ENCODE data around the gene CPSF4. TPM values are rescaled to one million over a fixed set of nuclear protein-coding genes. Genes with fewer than 3 reads are reported as not detected.

Gene CPSF4
- total and polyA plus RNA-seq, 2 donors (not counting 1 experiment from before 2014, with no cell fraction given) = 17.3 to 44.9 TPM

DNA sequence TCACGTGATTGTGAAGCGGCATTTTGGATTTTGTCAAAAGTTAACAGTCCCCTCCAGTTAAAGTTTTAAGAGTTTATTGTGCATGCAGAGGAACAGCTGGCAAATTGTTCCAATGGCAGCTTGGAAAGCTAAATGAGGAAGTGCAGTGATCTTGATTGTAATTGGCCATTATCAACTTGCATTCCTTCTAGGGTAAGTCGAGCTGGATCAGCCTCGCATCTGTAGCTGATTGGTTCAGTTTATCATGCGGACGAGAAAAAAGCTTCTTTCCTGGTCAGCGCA lies 34.5 kb downstream of the CPSF4 start:
- H3K79me2 ChIP-seq (ENCODE audit: control insufficient read depth, insufficient read depth, low read length) = peaks cover 38% of the 10 kb centered on the region
- peak; percentile 82 to 89 for DNase-seq (ENCODE audit: low read depth in 2 of 2)
- no peak for TF ChIP-seq EZH2 (IDR thresholded peaks at IDR 0.05; ENCODE audit: low read length, missing control alignments)
- TF ChIP-seq, protein P1, sequence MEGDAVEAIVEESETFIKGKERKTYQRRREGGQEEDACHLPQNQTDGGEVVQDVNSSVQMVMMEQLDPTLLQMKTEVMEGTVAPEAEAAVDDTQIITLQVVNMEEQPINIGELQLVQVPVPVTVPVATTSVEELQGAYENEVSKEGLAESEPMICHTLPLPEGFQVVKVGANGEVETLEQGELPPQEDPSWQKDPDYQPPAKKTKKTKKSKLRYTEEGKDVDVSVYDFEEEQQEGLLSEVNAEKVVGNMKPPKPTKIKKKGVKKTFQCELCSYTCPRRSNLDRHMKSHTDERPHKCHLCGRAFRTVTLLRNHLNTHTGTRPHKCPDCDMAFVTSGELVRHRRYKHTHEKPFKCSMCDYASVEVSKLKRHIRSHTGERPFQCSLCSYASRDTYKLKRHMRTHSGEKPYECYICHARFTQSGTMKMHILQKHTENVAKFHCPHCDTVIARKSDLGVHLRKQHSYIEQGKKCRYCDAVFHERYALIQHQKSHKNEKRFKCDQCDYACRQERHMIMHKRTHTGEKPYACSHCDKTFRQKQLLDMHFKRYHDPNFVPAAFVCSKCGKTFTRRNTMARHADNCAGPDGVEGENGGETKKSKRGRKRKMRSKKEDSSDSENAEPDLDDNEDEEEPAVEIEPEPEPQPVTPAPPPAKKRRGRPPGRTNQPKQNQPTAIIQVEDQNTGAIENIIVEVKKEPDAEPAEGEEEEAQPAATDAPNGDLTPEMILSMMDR (conservative IDR thresholded peaks at IDR 0.05 in 1 of 2, IDR thresholded peaks at IDR 0.05 in 1 of 2; ENCODE audit: low read depth in 1 of 2, low read length in 2 of 2) = no peak

DNA sequence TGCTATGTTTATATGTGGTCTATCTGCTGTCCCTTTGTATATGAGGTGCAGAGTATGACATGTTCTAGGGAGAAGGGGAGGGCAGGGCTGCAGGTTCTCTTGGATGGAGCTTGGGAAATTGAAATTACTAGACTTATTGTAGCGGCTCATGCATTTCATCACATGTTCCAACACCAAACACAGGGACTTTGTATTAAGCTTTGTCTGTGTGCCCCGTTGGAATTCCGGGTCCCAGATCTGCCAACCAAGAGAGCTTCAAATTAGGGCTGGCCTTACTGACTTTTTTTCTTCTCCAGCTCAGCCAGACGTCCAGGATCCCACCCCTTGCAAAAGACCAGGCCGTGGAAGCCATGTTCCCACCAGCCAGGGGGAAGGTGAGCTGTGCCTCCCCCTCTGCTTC lies 37.4 kb downstream of the CPSF4 start:
- Histone ChIP-seq H2AFZ (ENCODE audit: low read length) (no peak overlapping the region), H3K79me2 (ENCODE audit: control insufficient read depth, insufficient read depth, low read length) (peaks cover 43% of the 10 kb centered on the region), H4K20me1 (ENCODE audit: control insufficient read depth, extremely low read depth, insufficient read depth, low read length) (no peaks in the 10 kb centered on the region), H3K4me2 (ENCODE audit: extremely low read depth, insufficient read depth, low read length) (no peak overlapping the region), H3K36me3 (ENCODE audit: control insufficient read depth, insufficient read depth, low read length) (peaks cover 6% of the 10 kb centered on the region), H3K9me3 (ENCODE audit: control insufficient read depth, insufficient read depth, low read depth, low read length) (no peaks in the 10 kb centered on the region), H3K27ac (ENCODE audit: insufficient read depth, low read length) (no peak overlapping the region), H3K4me1 (ENCODE audit: control insufficient read depth, extremely low read depth, insufficient read depth, low read length) (peaks cover 2% of the 10 kb centered on the region), H3K9ac (ENCODE audit: insufficient read depth, low read length) (no peak overlapping the region), H3K27me3 (ENCODE audit: control insufficient read depth, insufficient read depth, low read length) (no peaks in the 10 kb centered on the region), H3K4me3 (replicated peaks in 1 of 4; ENCODE audit: control extremely low read depth in 1 of 4, insufficient read depth in 1 of 4, low read depth in 3 of 4, low read length in 4 of 4) (no peak overlapping the region)
- DNase-seq (ENCODE audit: low read depth in 2 of 2) = no peak
- TF ChIP-seq, protein P1 (conservative IDR thresholded peaks at IDR 0.05 in 1 of 2, IDR thresholded peaks at IDR 0.05 in 1 of 2; ENCODE audit: low read depth in 1 of 2, low read length in 2 of 2) = no peak
- no peak for TF ChIP-seq EZH2 (IDR thresholded peaks at IDR 0.05; ENCODE audit: low read length, missing control alignments)

More for the DNA sequence above, 34.5 kb downstream of the CPSF4 start:
- Histone ChIP-seq H3K27ac (ENCODE audit: insufficient read depth, low read length) (peak overlapping the region; percentile 77), H3K9me3 (ENCODE audit: control insufficient read depth, insufficient read depth, low read depth, low read length) (no peaks in the 10 kb centered on the region), H2AFZ (ENCODE audit: low read length) (peak overlapping the region; percentile 80), H3K4me1 (ENCODE audit: control insufficient read depth, extremely low read depth, insufficient read depth, low read length) (peaks cover 2% of the 10 kb centered on the region), H3K4me3 (replicated peaks in 1 of 4; ENCODE audit: control extremely low read depth in 1 of 4, insufficient read depth in 1 of 4, low read depth in 3 of 4, low read length in 4 of 4) (peak overlapping the region; percentile 73 to 98 (median 76)), H4K20me1 (ENCODE audit: control insufficient read depth, extremely low read depth, insufficient read depth, low read length) (no peaks in the 10 kb centered on the region), H3K9ac (ENCODE audit: insufficient read depth, low read length) (peak overlapping the region; percentile 76), H3K36me3 (ENCODE audit: control insufficient read depth, insufficient read depth, low read length) (peaks cover 2% of the 10 kb centered on the region), H3K27me3 (ENCODE audit: control insufficient read depth, insufficient read depth, low read length) (no peaks in the 10 kb centered on the region), H3K4me2 (ENCODE audit: extremely low read depth, insufficient read depth, low read length) (peak overlapping the region; percentile 92)

DNA sequence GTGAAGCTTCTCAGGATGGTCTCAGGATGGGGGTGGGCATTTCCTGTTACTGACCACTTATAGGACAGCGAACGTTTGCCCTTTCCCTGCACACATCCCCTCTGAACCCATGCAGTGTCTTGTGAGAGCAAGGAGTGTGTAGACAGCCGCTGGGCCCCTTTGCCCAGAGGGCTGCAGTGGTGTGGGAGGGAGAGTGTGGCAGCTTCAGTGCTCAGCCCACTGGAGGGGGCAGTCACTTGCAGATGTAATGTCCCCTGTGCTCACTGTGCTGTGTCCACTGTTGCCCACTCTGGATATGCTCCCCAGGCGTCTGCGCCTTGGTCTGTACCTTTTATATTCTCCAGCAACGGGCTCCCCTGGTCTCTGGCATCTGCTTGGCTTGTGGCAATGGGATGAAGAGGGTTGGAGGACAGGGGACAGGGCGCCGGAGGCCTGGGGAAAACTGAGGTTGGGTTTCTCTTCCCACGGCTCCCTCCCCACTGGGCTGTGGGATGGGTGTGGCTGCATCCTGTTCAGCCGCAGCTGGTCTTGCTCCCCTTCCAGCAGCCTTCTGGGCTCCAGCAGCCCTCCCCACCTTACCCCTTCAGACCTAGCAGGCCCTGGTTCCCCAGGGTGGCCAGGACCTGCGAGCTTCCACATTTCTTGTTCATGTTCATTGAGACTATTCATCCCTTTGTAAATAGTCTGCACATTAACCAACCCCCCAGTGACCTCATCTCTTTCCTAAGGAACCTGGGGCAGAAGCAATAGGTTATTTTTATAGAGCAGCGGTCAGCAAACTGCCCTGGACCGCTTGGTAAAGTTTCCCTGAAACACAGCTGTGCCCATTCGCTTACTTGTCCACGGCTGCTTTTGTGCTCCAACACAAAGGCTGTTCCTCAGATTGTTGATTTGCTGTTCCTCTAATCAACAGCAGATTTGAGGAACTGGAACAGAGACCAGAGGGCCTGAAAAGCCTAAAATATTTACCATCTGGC lies 40.0 kb downstream of the CPSF4 start:
- Histone ChIP-seq H2AFZ (ENCODE audit: low read length) (no peak overlapping the region), H3K4me1 (ENCODE audit: control insufficient read depth, extremely low read depth, insufficient read depth, low read length) (no peaks in the 10 kb centered on the region), H3K4me2 (ENCODE audit: extremely low read depth, insufficient read depth, low read length) (no peak overlapping the region), H3K79me2 (ENCODE audit: control insufficient read depth, insufficient read depth, low read length) (peaks cover 35% of the 10 kb centered on the region), H3K9me3 (ENCODE audit: control insufficient read depth, insufficient read depth, low read depth, low read length) (no peaks in the 10 kb centered on the region), H3K4me3 (replicated peaks in 1 of 4; ENCODE audit: control extremely low read depth in 1 of 4, insufficient read depth in 1 of 4, low read depth in 3 of 4, low read length in 4 of 4) (no peak overlapping the region), H3K36me3 (ENCODE audit: control insufficient read depth, insufficient read depth, low read length) (peaks cover 7% of the 10 kb centered on the region), H3K27ac (ENCODE audit: insufficient read depth, low read length) (no peak overlapping the region), H3K27me3 (ENCODE audit: control insufficient read depth, insufficient read depth, low read length) (no peaks in the 10 kb centered on the region), H3K9ac (ENCODE audit: insufficient read depth, low read length) (no peak overlapping the region), H4K20me1 (ENCODE audit: control insufficient read depth, extremely low read depth, insufficient read depth, low read length) (no peaks in the 10 kb centered on the region)
- no peak for TF ChIP-seq EZH2 (IDR thresholded peaks at IDR 0.05; ENCODE audit: low read length, missing control alignments)
- TF ChIP-seq, protein P1 (conservative IDR thresholded peaks at IDR 0.05 in 1 of 2, IDR thresholded peaks at IDR 0.05 in 1 of 2; ENCODE audit: low read depth in 1 of 2, low read length in 2 of 2) = no peak
- DNase-seq (ENCODE audit: low read depth in 2 of 2) = no peak

Measured in fibroblast of lung (primary cell).